ENCODE results near the gene BPIFB2. TPM values are rescaled to one million over a fixed set of nuclear protein-coding genes. Genes with fewer than 3 reads are reported as not detected.

The BPIFB2 gene
- total and polyA plus RNA-seq, 2 donors (not counting 1 experiment from before 2014, with no cell fraction given), result not detected

- no peak overlapping the region for H3K4me2 ChIP-seq (ENCODE audit: extremely low read depth, insufficient read depth, low read length)
- TF ChIP-seq EZH2 (IDR thresholded peaks at IDR 0.05; ENCODE audit: low read length, missing control alignments) (no peak), CTCF (conservative IDR thresholded peaks at IDR 0.05 in 1 of 2, IDR thresholded peaks at IDR 0.05 in 1 of 2; ENCODE audit: low read depth in 1 of 2, low read length in 2 of 2) (no peak)
- no peak overlapping the region for H3K4me3 ChIP-seq (replicated peaks in 1 of 4; ENCODE audit: control extremely low read depth in 1 of 4, insufficient read depth in 1 of 4, low read depth in 3 of 4, low read length in 4 of 4)
- H3K4me1 ChIP-seq (ENCODE audit: control insufficient read depth, extremely low read depth, insufficient read depth, low read length), result no peaks in the 10 kb centered on the region
- no peaks in the 10 kb centered on the region for H4K20me1 ChIP-seq (ENCODE audit: control insufficient read depth, extremely low read depth, insufficient read depth, low read length)
- DNase-seq (ENCODE audit: low read depth in 2 of 2), result no peak
- H3K36me3 ChIP-seq (ENCODE audit: control insufficient read depth, insufficient read depth, low read length), result no peaks in the 10 kb centered on the region
- no peak overlapping the region for H2AFZ ChIP-seq (ENCODE audit: low read length)
- no peaks in the 10 kb centered on the region for H3K27me3 ChIP-seq (ENCODE audit: control insufficient read depth, insufficient read depth, low read length)
- no peak overlapping the region for H3K9ac ChIP-seq (ENCODE audit: insufficient read depth, low read length)
- no peak overlapping the region for H3K27ac ChIP-seq (ENCODE audit: insufficient read depth, low read length)
- no peaks in the 10 kb centered on the region for H3K9me3 ChIP-seq (ENCODE audit: control insufficient read depth, insufficient read depth, low read depth, low read length)
- H3K79me2 ChIP-seq (ENCODE audit: control insufficient read depth, insufficient read depth, low read length), result no peaks in the 10 kb centered on the region
Observed at GRCh38 chr20:33046412-33046811, 38.9 kb downstream of the BPIFB2 start.

GRCh38 chr20:33051333-33051732 is 43.8 kb downstream of the BPIFB2 start:
- H3K36me3 ChIP-seq (ENCODE audit: control insufficient read depth, insufficient read depth, low read length), result no peaks in the 10 kb centered on the region
- H4K20me1 ChIP-seq (ENCODE audit: control insufficient read depth, extremely low read depth, insufficient read depth, low read length), result no peaks in the 10 kb centered on the region
- H3K4me1 ChIP-seq (ENCODE audit: control insufficient read depth, extremely low read depth, insufficient read depth, low read length), result no peaks in the 10 kb centered on the region
- H3K27ac ChIP-seq (ENCODE audit: insufficient read depth, low read length), result no peak overlapping the region
- no peaks in the 10 kb centered on the region for H3K9me3 ChIP-seq (ENCODE audit: control insufficient read depth, insufficient read depth, low read depth, low read length)
- no peak overlapping the region for H3K4me3 ChIP-seq (replicated peaks in 1 of 4; ENCODE audit: control extremely low read depth in 1 of 4, insufficient read depth in 1 of 4, low read depth in 3 of 4, low read length in 4 of 4)
- no peaks in the 10 kb centered on the region for H3K79me2 ChIP-seq (ENCODE audit: control insufficient read depth, insufficient read depth, low read length)
- no peak overlapping the region for H2AFZ ChIP-seq (ENCODE audit: low read length)
- H3K27me3 ChIP-seq (ENCODE audit: control insufficient read depth, insufficient read depth, low read length), result no peaks in the 10 kb centered on the region
- TF ChIP-seq EZH2 (IDR thresholded peaks at IDR 0.05; ENCODE audit: low read length, missing control alignments) (no peak), CTCF (conservative IDR thresholded peaks at IDR 0.05 in 1 of 2, IDR thresholded peaks at IDR 0.05 in 1 of 2; ENCODE audit: low read depth in 1 of 2, low read length in 2 of 2) (no peak)
- DNase-seq (ENCODE audit: low read depth in 2 of 2), result no peak
- H3K9ac ChIP-seq (ENCODE audit: insufficient read depth, low read length), result no peak overlapping the region
- no peak overlapping the region for H3K4me2 ChIP-seq (ENCODE audit: extremely low read depth, insufficient read depth, low read length)

- H3K4me2 ChIP-seq (ENCODE audit: extremely low read depth, insufficient read depth, low read length), result no peak within 1 kb of the TSS
- TF ChIP-seq CTCF (conservative IDR thresholded peaks at IDR 0.05 in 1 of 2, IDR thresholded peaks at IDR 0.05 in 1 of 2; ENCODE audit: low read depth in 1 of 2, low read length in 2 of 2) (no peak), EZH2 (IDR thresholded peaks at IDR 0.05; ENCODE audit: low read length, missing control alignments) (no peak)
- H3K4me1 ChIP-seq (ENCODE audit: control insufficient read depth, extremely low read depth, insufficient read depth, low read length), result no peaks in the 10 kb centered on the region
- H2AFZ ChIP-seq (ENCODE audit: low read length), result no peak within 1 kb of the TSS
- no peak within 1 kb of the TSS for H3K27ac ChIP-seq (ENCODE audit: insufficient read depth, low read length)
- no peaks in the 10 kb centered on the region for H3K9me3 ChIP-seq (ENCODE audit: control insufficient read depth, insufficient read depth, low read depth, low read length)
- H3K9ac ChIP-seq (ENCODE audit: insufficient read depth, low read length), result no peak within 1 kb of the TSS
- no peak within 1 kb of the TSS for H3K4me3 ChIP-seq (replicated peaks in 1 of 4; ENCODE audit: control extremely low read depth in 1 of 4, insufficient read depth in 1 of 4, low read depth in 3 of 4, low read length in 4 of 4)
- no peaks in the 10 kb centered on the region for H4K20me1 ChIP-seq (ENCODE audit: control insufficient read depth, extremely low read depth, insufficient read depth, low read length)
- no peaks in the 10 kb centered on the region for H3K27me3 ChIP-seq (ENCODE audit: control insufficient read depth, insufficient read depth, low read length)
- H3K79me2 ChIP-seq (ENCODE audit: control insufficient read depth, insufficient read depth, low read length), result no peaks in the 10 kb centered on the region
- no peaks in the 10 kb centered on the region for H3K36me3 ChIP-seq (ENCODE audit: control insufficient read depth, insufficient read depth, low read length)
- DNase-seq (ENCODE audit: low read depth in 2 of 2), result no peak
Observed at GRCh38 chr20:33053291-33054106, 46.0 kb downstream of the BPIFB2 start, which contains the start of gene BPIFB3. Gene BPIFB3, plus strand, starts transcription at chr20:33053903. Its CDS starts 1,533 bp downstream, at chr20:33055436.

Data from fibroblast of lung (primary cell).